Esophagus squamous epithelium (tissue), 4 donors: ENCODE measurements around the gene AXIN2.
"Not testable (repeated sequence)": the region's sequence is repeated elsewhere in the genome, so short reads cannot be mapped to it uniquely, and the experiment has no call there.

ENCODE experiments used
- POLR2A ChIP-seq, 4 donors: fragments of 450-650 bp; IDR thresholded peaks; one replicate each; pipeline ENCODE4 v1.6.1; 2017; ENCODE audit warnings: antibody characterized with exemption in 4 of 4, mild to moderate bottlenecking in 4 of 4, moderate library complexity in 3 of 4
- TF ChIP-seq, protein P1 (sequence below), 6 experiments: fragments of 450-650 bp in 4 of 6; fragments of 200-600 bp in 2 of 6; sonication (generic) in 2 of 6; IDR thresholded peaks; one replicate each; pipeline ENCODE4 v1.5.1; 2016 to 2019; ENCODE audit warnings: antibody characterized with exemption in 6 of 6, mild to moderate bottlenecking in 4 of 6, moderate library complexity in 4 of 6

- TF ChIP-seq, protein P1, sequence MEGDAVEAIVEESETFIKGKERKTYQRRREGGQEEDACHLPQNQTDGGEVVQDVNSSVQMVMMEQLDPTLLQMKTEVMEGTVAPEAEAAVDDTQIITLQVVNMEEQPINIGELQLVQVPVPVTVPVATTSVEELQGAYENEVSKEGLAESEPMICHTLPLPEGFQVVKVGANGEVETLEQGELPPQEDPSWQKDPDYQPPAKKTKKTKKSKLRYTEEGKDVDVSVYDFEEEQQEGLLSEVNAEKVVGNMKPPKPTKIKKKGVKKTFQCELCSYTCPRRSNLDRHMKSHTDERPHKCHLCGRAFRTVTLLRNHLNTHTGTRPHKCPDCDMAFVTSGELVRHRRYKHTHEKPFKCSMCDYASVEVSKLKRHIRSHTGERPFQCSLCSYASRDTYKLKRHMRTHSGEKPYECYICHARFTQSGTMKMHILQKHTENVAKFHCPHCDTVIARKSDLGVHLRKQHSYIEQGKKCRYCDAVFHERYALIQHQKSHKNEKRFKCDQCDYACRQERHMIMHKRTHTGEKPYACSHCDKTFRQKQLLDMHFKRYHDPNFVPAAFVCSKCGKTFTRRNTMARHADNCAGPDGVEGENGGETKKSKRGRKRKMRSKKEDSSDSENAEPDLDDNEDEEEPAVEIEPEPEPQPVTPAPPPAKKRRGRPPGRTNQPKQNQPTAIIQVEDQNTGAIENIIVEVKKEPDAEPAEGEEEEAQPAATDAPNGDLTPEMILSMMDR (IDR thresholded peaks at IDR 0.05) = not testable (repeated sequence)
- not testable (repeated sequence) for TF ChIP-seq POLR2A (IDR thresholded peaks at IDR 0.05)
Observed at GRCh38 chr17:65484405-65484804, 77.0 kb downstream of the AXIN2 start.
